EH (cell line): Measurements from ENCODE around the gene P4HTM.

Experiments used
- DNase-seq: peaks from one replicate; pipeline ENCODE4 v3.0.0-alpha.2; 2015; ENCODE audit warnings: low read depth

Gene P4HTM

GRCh38 chr3:48989796-48990635 lies at the start of gene P4HTM:
Gene P4HTM (plus strand): TSS chr3:48990241. CDS start chr3:48990257, 16 bp downstream.
- peak; percentile 96 for DNase-seq

GRCh38 chr3:48945432-48945831 lies 44.6 kb upstream of the P4HTM start:
- no peak for DNase-seq

GRCh38 chr3:48945891-48946549 lies 44.0 kb upstream of the P4HTM start:
- no peak for DNase-seq

GRCh38 chr3:48949376-48949717 lies 40.7 kb upstream of the P4HTM start:
- DNase-seq: peak; percentile 35

GRCh38 chr3:48950051-48950450 lies 40.0 kb upstream of the P4HTM start:
- no peak for DNase-seq

- DNase-seq: no peak
Observed at GRCh38 chr3:48951764-48952163, 38.3 kb upstream of the P4HTM start.

- DNase-seq: peak; percentile 16
Observed at GRCh38 chr3:48952510-48953118, 37.4 kb upstream of the P4HTM start.

GRCh38 chr3:48957006-48957705 lies 32.9 kb upstream of the P4HTM start:
- DNase-seq: no peak

GRCh38 chr3:48960841-48961413 lies 29.1 kb upstream of the P4HTM start:
- DNase-seq: no peak

GRCh38 chr3:48962340-48962739 lies 27.7 kb upstream of the P4HTM start:
- DNase-seq: no peak

- no peak for DNase-seq
Observed at GRCh38 chr3:48962939-48963338, 27.1 kb upstream of the P4HTM start.

- no peak for DNase-seq
Observed at GRCh38 chr3:48963591-48963990, 26.4 kb upstream of the P4HTM start.

GRCh38 chr3:48966367-48966766 lies 23.7 kb upstream of the P4HTM start:
- no peak for DNase-seq

- DNase-seq: no peak
Observed at GRCh38 chr3:48966876-48967361, 23.1 kb upstream of the P4HTM start.

GRCh38 chr3:48970586-48970985 lies 19.5 kb upstream of the P4HTM start:
- no peak for DNase-seq

- no peak for DNase-seq
Observed at GRCh38 chr3:48974076-48974864, 15.8 kb upstream of the P4HTM start.

- no peak for DNase-seq
Observed at GRCh38 chr3:48979451-48979850, 10.6 kb upstream of the P4HTM start.

GRCh38 chr3:48980295-48980694 lies 9.7 kb upstream of the P4HTM start:
- DNase-seq: no peak

GRCh38 chr3:48982016-48982415 lies 8.0 kb upstream of the P4HTM start:
- no peak for DNase-seq

GRCh38 chr3:48982686-48983085 lies 7.4 kb upstream of the P4HTM start:
- no peak for DNase-seq

GRCh38 chr3:48983096-48983495 lies 6.9 kb upstream of the P4HTM start:
- no peak for DNase-seq
